Spleen (tissue), 11 donors: ENCODE measurements around the gene LGALSL. TPM values are rescaled to one million over a fixed set of nuclear protein-coding genes. Genes with fewer than 3 reads are reported as not detected.

ENCODE experiments used
- DNase-seq: peaks from one replicate; pipeline ENCODE4 v3.0.0-alpha.2; 2020
- H3K27ac ChIP-seq, 8 donors: fragments of 200-600 bp; sonication (generic) in 7 of 8; 1 replicate in 4 of 8; 2 replicates in 4 of 8; pipeline versions ENCODE4 v1.5.0 to v1.8.0; 2016 to 2021; ENCODE audit warnings: inconsistent platforms in 4 of 8, mild to moderate bottlenecking in 4 of 8, moderate library complexity in 1 of 8
- H3K27me3 ChIP-seq, 7 donors: fragments of 200-600 bp; sonication (generic) in 6 of 7; replicated peaks in 1 of 7; 1 replicate in 4 of 7; 2 replicates in 3 of 7; pipeline versions ENCODE4 v1.5.0 to v1.8.0; 2016 to 2021; ENCODE audit warnings: inconsistent platforms in 3 of 7, mild to moderate bottlenecking in 1 of 7
- H3K36me3 ChIP-seq, 6 donors: fragments of 200-600 bp; sonication (generic) in 5 of 6; 1 replicate in 4 of 6; 2 replicates in 2 of 6; pipeline versions ENCODE4 v1.5.0 to v1.8.0; 2016 to 2021; ENCODE audit warnings: inconsistent platforms in 2 of 6
- H3K4me1 ChIP-seq, 6 donors: fragments of 200-600 bp; sonication (generic) in 5 of 6; 1 replicate in 3 of 6; 2 replicates in 3 of 6; pipeline versions ENCODE4 v1.5.0 to v1.8.0; 2016 to 2021; ENCODE audit warnings: inconsistent platforms in 3 of 6
- H3K4me3 ChIP-seq, 8 donors: fragments of 200-600 bp; sonication (generic) in 7 of 8; 1 replicate in 4 of 8; 2 replicates in 4 of 8; pipeline versions ENCODE4 v1.5.0 to v1.8.0; 2016 to 2021; ENCODE audit warnings: inconsistent platforms in 4 of 8, mild to moderate bottlenecking in 4 of 8, moderate library complexity in 2 of 8
- H3K9me3 ChIP-seq, 8 donors: fragments of 200-600 bp; sonication (generic) in 7 of 8; 1 replicate in 4 of 8; 2 replicates in 4 of 8; pipeline versions ENCODE4 v1.5.0 to v1.8.0; 2016 to 2021; ENCODE audit warnings: inconsistent platforms in 4 of 8
- CTCF ChIP-seq, 11 experiments: fragments of 200-600 bp in 7 of 11; fragments of 450-650 bp in 4 of 11; sonication (generic) in 4 of 11; IDR thresholded peaks in 8 of 11; conservative IDR thresholded peaks in 3 of 11; 1 replicate in 7 of 11; 2 replicates in 4 of 11; pipeline versions ENCODE4 v1.4.0 to v1.8.0; 2016 to 2021; ENCODE audit warnings: antibody characterized with exemption in 11 of 11, inconsistent platforms in 4 of 11, mild to moderate bottlenecking in 1 of 11
- POLR2A ChIP-seq, 3 donors: fragments of 450-650 bp; IDR thresholded peaks; one replicate each; pipeline ENCODE4 v1.5.1; 2017; ENCODE audit warnings: antibody characterized with exemption in 3 of 3, mild to moderate bottlenecking in 1 of 3
- POLR2AphosphoS5 ChIP-seq, 3 donors: sonication (generic); formaldehyde crosslinking; IDR thresholded peaks; one replicate each; pipeline ENCODE4 v1.5.1; 2017; ENCODE audit warnings: antibody characterized with exemption in 3 of 3
- WGBS, 5 donors: extraction: QIAGEN DNeasy Blood & Tissue Kit in 3 of 5; methylation state at CpG; one replicate each; pipeline versions ENCODE4 v1.1.5 to v1.1.7; 2013 to 2018; 5-methylcytosine and 5-hydroxymethylcytosine counted together
- intact Hi-C: fragments of 100-400 bp; cut with DNase I; formaldehyde crosslinking; loops from one replicate; pipeline ENCODE4 v1.15.0; 2023; ENCODE audit warnings: low total_unique reads
- polyA plus RNA-seq, 3 donors: library from polyadenylated mRNA; stranded (reverse); fragments of 200-250 nt; gene quantifications; one replicate each; pipeline ENCODE4 v1.2.1, GENCODE V29; 2013
- total RNA-seq, 7 donors: library from RNA; depleted of rRNA in 3 of 7; stranded (reverse); fragments of >200 nt in 3 of 7; fragmentation: NEBNext Ultra II Directional in 4 of 7; extraction: Animal tissue kit (Norgen Biotek cat#: 25700) in 4 of 7; gene quantifications; one replicate each; pipeline versions ENCODE4 v1.1.0 to v1.2.1, GENCODE V29; 2016 to 2021
- donor health status: healthy with polysubstance abuse.
- donor health status: DM: no; HTN: no; CAD: no; lungs with moderate emphysema.
- donor health status: DM: no; HTN: no; CAD: no.
- donor health status: Bipolar disorder and iron deficiency.
- donor health status: healthy.
- donor health status: DM: no; HTN: no; CAD: no.
- donor health status: DM: yes; HTN: yes; CAD: no.

LGALSL gene
- total and polyA plus RNA-seq, 10 donors: 2.4 to 16.6 (median 12.7) TPM

- TF ChIP-seq CTCF (IDR thresholded peaks at IDR 0.05 in 8 of 11, conservative IDR thresholded peaks at IDR 0.05 in 3 of 11) (no peak), POLR2AphosphoS5 (IDR thresholded peaks at IDR 0.05) (no peak), POLR2A (IDR thresholded peaks at IDR 0.05) (no peak)
- intact Hi-C loops: no loop called here
- Histone ChIP-seq H3K4me3 (no peak overlapping the region), H3K9me3 (no peaks in the 10 kb centered on the region), H3K27ac (peak overlapping the region in 1 of 8 donors; percentile 48), H3K27me3 (no peaks in the 10 kb centered on the region), H3K36me3 (no peaks in the 10 kb centered on the region), H3K4me1 (peaks cover 0 to 10% (median 0%) of the 10 kb centered on the region in 6 donors)
- no peak for DNase-seq
- WGBS, 5 donors: 76 to 97% (median 90%) methylated on average over 1 of the region's 1 CpG
These were observed 28.3 kb downstream of the LGALSL start for GRCh38 chr2:64482243-64482642.

GRCh38 chr2:64482765-64483504 is 29.0 kb downstream of the LGALSL start:
- H3K4me1 ChIP-seq: peaks cover 0 to 16% (median 3%) of the 10 kb centered on the region in 6 donors
- peak overlapping the region in 3 of 8 donors; percentile 13 to 48 (median 44) for H3K27ac ChIP-seq

GRCh38 chr2:64485331-64485730 is 31.4 kb downstream of the LGALSL start:
- no peak for DNase-seq
- Histone ChIP-seq H3K4me1 (peaks cover 4 to 37% (median 14%) of the 10 kb centered on the region in 6 donors), H3K27me3 (no peaks in the 10 kb centered on the region), H3K9me3 (no peaks in the 10 kb centered on the region), H3K27ac (no peak overlapping the region), H3K36me3 (no peaks in the 10 kb centered on the region), H3K4me3 (no peak overlapping the region)
- intact Hi-C loops: loop anchor here (5.0 kb wide), 1 partner anchor 433 kb away; no protein-coding TSS in a partner anchor
- TF ChIP-seq CTCF (IDR thresholded peaks at IDR 0.05 in 8 of 11, conservative IDR thresholded peaks at IDR 0.05 in 3 of 11): no peak
- no peak for TF ChIP-seq POLR2A (IDR thresholded peaks at IDR 0.05)
- no peak for TF ChIP-seq POLR2AphosphoS5 (IDR thresholded peaks at IDR 0.05)
- 50 to 63% (median 57%) methylated on average over 4 of the region's 4 CpGs for WGBS, 5 donors

More at GRCh38 chr2:64482765-64483504, 29.0 kb downstream of the LGALSL start:
- TF ChIP-seq CTCF (IDR thresholded peaks at IDR 0.05 in 8 of 11, conservative IDR thresholded peaks at IDR 0.05 in 3 of 11) (no peak), POLR2A (IDR thresholded peaks at IDR 0.05) (no peak), POLR2AphosphoS5 (IDR thresholded peaks at IDR 0.05) (no peak)
- WGBS, 5 donors: 57 to 80% (median 66%) methylated on average over 5 of the region's 5 CpGs
- H3K9me3 ChIP-seq: no peaks in the 10 kb centered on the region
- H3K4me3 ChIP-seq: no peak overlapping the region
- no peaks in the 10 kb centered on the region for H3K36me3 ChIP-seq
- intact Hi-C loops: no loop called here
- no peak for DNase-seq
- H3K27me3 ChIP-seq: no peaks in the 10 kb centered on the region

- Histone ChIP-seq H3K27ac (no peak overlapping the region), H3K27me3 (no peaks in the 10 kb centered on the region)
These were observed 32.0 kb downstream of the LGALSL start for GRCh38 chr2:64485961-64486360.

More at GRCh38 chr2:64485961-64486360, 32.0 kb downstream of the LGALSL start:
- intact Hi-C loops: loop anchor here (2.0 to 5.0 kb wide), 2 partner anchors 155 to 434 kb away; no protein-coding TSS in a partner anchor
- no peaks in the 10 kb centered on the region for H3K9me3 ChIP-seq
- H3K4me1 ChIP-seq: peaks cover 4 to 37% (median 14%) of the 10 kb centered on the region in 6 donors
- H3K36me3 ChIP-seq: no peaks in the 10 kb centered on the region
- TF ChIP-seq POLR2AphosphoS5 (IDR thresholded peaks at IDR 0.05) (no peak), CTCF (IDR thresholded peaks at IDR 0.05 in 8 of 11, conservative IDR thresholded peaks at IDR 0.05 in 3 of 11) (no peak), POLR2A (IDR thresholded peaks at IDR 0.05) (no peak)
- DNase-seq: no peak
- H3K4me3 ChIP-seq: no peak overlapping the region
- WGBS, 5 donors: 72 to 88% (median 77%) methylated on average over 8 of the region's 8 CpGs
